IPS-18a (cell line): ENCODE data around the gene CAMK2D.

Experiments used
- H3K27ac ChIP-seq: one replicate; pipeline ENCODE4 v1.5.1; 2013; ENCODE audit warnings: low read length
- H3K27me3 ChIP-seq: one replicate; pipeline ENCODE4 v1.6.1; 2013; ENCODE audit warnings: mild to moderate bottlenecking, low read length; ENCODE audit not compliant: control insufficient read depth, insufficient read depth
- H3K36me3 ChIP-seq: one replicate; pipeline ENCODE4 v1.6.1; 2013; ENCODE audit warnings: low read depth, low read length; ENCODE audit not compliant: control insufficient read depth
- H3K4me1 ChIP-seq: one replicate; pipeline ENCODE4 v1.6.1; 2013; ENCODE audit warnings: low read depth, low read length; ENCODE audit not compliant: control insufficient read depth
- H3K4me3 ChIP-seq: one replicate; pipeline ENCODE4 v1.5.1; 2013; ENCODE audit warnings: low read length
- H3K9ac ChIP-seq: one replicate; pipeline ENCODE4 v1.6.1; 2013; ENCODE audit warnings: mild to moderate bottlenecking, low read length, moderate library complexity
- H3K9me3 ChIP-seq: one replicate; pipeline ENCODE4 v1.6.1; 2013; ENCODE audit warnings: low read depth, low read length; ENCODE audit not compliant: control insufficient read depth

Gene CAMK2D

GRCh38 chr4:113594231-113594556, 167.3 kb downstream of the CAMK2D start:
- no peaks in the 10 kb centered on the region for H3K4me1 ChIP-seq
- H3K36me3 ChIP-seq: no peaks in the 10 kb centered on the region
- no peaks in the 10 kb centered on the region for H3K9me3 ChIP-seq
- H3K4me3 ChIP-seq: no peak overlapping the region
- no peak overlapping the region for H3K27ac ChIP-seq
- H3K27me3 ChIP-seq: no peaks in the 10 kb centered on the region
- no peak overlapping the region for H3K9ac ChIP-seq

- Histone ChIP-seq H3K9ac (no peak overlapping the region), H3K4me3 (no peak overlapping the region)
Measured at GRCh38 chr4:113593400-113594230, 167.9 kb downstream of the CAMK2D start.

GRCh38 chr4:113591982-113592381, 169.6 kb downstream of the CAMK2D start:
- Histone ChIP-seq H3K36me3 (no peaks in the 10 kb centered on the region), H3K27me3 (no peaks in the 10 kb centered on the region)

More at GRCh38 chr4:113593400-113594230, 167.9 kb downstream of the CAMK2D start:
- no peak overlapping the region for H3K27ac ChIP-seq
- no peaks in the 10 kb centered on the region for H3K9me3 ChIP-seq
- H3K36me3 ChIP-seq: no peaks in the 10 kb centered on the region
- H3K4me1 ChIP-seq: no peaks in the 10 kb centered on the region
- H3K27me3 ChIP-seq: no peaks in the 10 kb centered on the region

GRCh38 chr4:113588895-113589668, 172.5 kb downstream of the CAMK2D start:
- no peaks in the 10 kb centered on the region for H3K36me3 ChIP-seq
- H3K9ac ChIP-seq: no peak overlapping the region
- H3K9me3 ChIP-seq: no peaks in the 10 kb centered on the region
- H3K4me3 ChIP-seq: no peak overlapping the region
- H3K27ac ChIP-seq: no peak overlapping the region
- no peaks in the 10 kb centered on the region for H3K27me3 ChIP-seq
- peaks cover 10% of the 10 kb centered on the region for H3K4me1 ChIP-seq

More at GRCh38 chr4:113591982-113592381, 169.6 kb downstream of the CAMK2D start:
- H3K9me3 ChIP-seq: no peaks in the 10 kb centered on the region
- H3K9ac ChIP-seq: no peak overlapping the region
- H3K4me3 ChIP-seq: no peak overlapping the region
- no peak overlapping the region for H3K27ac ChIP-seq
- no peaks in the 10 kb centered on the region for H3K4me1 ChIP-seq

- Histone ChIP-seq H3K4me3 (no peak overlapping the region), H3K27me3 (no peaks in the 10 kb centered on the region), H3K9me3 (no peaks in the 10 kb centered on the region), H3K27ac (no peak overlapping the region), H3K9ac (no peak overlapping the region), H3K36me3 (no peaks in the 10 kb centered on the region), H3K4me1 (peaks cover 15% of the 10 kb centered on the region)
Measured at GRCh38 chr4:113587640-113588275, 173.8 kb downstream of the CAMK2D start.

- H3K27ac ChIP-seq: no peak overlapping the region
- H3K36me3 ChIP-seq: no peaks in the 10 kb centered on the region
- H3K4me1 ChIP-seq: peaks cover 15% of the 10 kb centered on the region
- H3K4me3 ChIP-seq: no peak overlapping the region
- no peaks in the 10 kb centered on the region for H3K27me3 ChIP-seq
- no peak overlapping the region for H3K9ac ChIP-seq
- H3K9me3 ChIP-seq: no peaks in the 10 kb centered on the region
Measured at GRCh38 chr4:113587156-113587555, 174.4 kb downstream of the CAMK2D start.

- H3K9ac ChIP-seq: no peak overlapping the region
Measured at GRCh38 chr4:113586072-113586471, 175.5 kb downstream of the CAMK2D start.

GRCh38 chr4:113584407-113585150, 177.0 kb downstream of the CAMK2D start:
- Histone ChIP-seq H3K9ac (peak overlapping the region; percentile 33), H3K27me3 (no peaks in the 10 kb centered on the region), H3K27ac (peak overlapping the region; percentile 70), H3K36me3 (no peaks in the 10 kb centered on the region), H3K4me3 (no peak overlapping the region), H3K4me1 (peaks cover 15% of the 10 kb centered on the region), H3K9me3 (no peaks in the 10 kb centered on the region)

More at GRCh38 chr4:113586072-113586471, 175.5 kb downstream of the CAMK2D start:
- Histone ChIP-seq H3K4me1 (peaks cover 15% of the 10 kb centered on the region), H3K27ac (no peak overlapping the region), H3K27me3 (no peaks in the 10 kb centered on the region), H3K9me3 (no peaks in the 10 kb centered on the region), H3K36me3 (no peaks in the 10 kb centered on the region), H3K4me3 (no peak overlapping the region)

GRCh38 chr4:113582737-113583136, 178.8 kb downstream of the CAMK2D start:
- Histone ChIP-seq H3K9me3 (no peaks in the 10 kb centered on the region), H3K4me1 (peaks cover 15% of the 10 kb centered on the region), H3K4me3 (no peak overlapping the region), H3K27ac (no peak overlapping the region), H3K27me3 (no peaks in the 10 kb centered on the region), H3K36me3 (no peaks in the 10 kb centered on the region), H3K9ac (no peak overlapping the region)

- Histone ChIP-seq H3K9ac (no peak overlapping the region), H3K36me3 (no peaks in the 10 kb centered on the region), H3K27me3 (no peaks in the 10 kb centered on the region), H3K9me3 (no peaks in the 10 kb centered on the region), H3K27ac (no peak overlapping the region), H3K4me1 (peaks cover 14% of the 10 kb centered on the region), H3K4me3 (no peak overlapping the region)
Measured at GRCh38 chr4:113579360-113579759, 182.2 kb downstream of the CAMK2D start.
